Measurements from ENCODE around the gene GNA14. TPM values are rescaled to one million over a fixed set of nuclear protein-coding genes. Genes with fewer than 3 reads are reported as not detected.

Gene GNA14
- total and polyA plus RNA-seq, 2 donors (not counting 1 experiment from before 2014, with no cell fraction given): 0.50 to 0.52 TPM

- no peak overlapping the region for H3K4me3 ChIP-seq (replicated peaks in 1 of 4; ENCODE audit: control extremely low read depth in 1 of 4, insufficient read depth in 1 of 4, low read depth in 3 of 4, low read length in 4 of 4)
- H3K9ac ChIP-seq (ENCODE audit: insufficient read depth, low read length): no peak overlapping the region
- no peak overlapping the region for H3K4me2 ChIP-seq (ENCODE audit: extremely low read depth, insufficient read depth, low read length)
- no peaks in the 10 kb centered on the region for H3K79me2 ChIP-seq (ENCODE audit: control insufficient read depth, insufficient read depth, low read length)
- H3K36me3 ChIP-seq (ENCODE audit: control insufficient read depth, insufficient read depth, low read length): no peaks in the 10 kb centered on the region
- no peak for DNase-seq (ENCODE audit: low read depth in 2 of 2)
- H3K27me3 ChIP-seq (ENCODE audit: control insufficient read depth, insufficient read depth, low read length): no peaks in the 10 kb centered on the region
- H2AFZ ChIP-seq (ENCODE audit: low read length): no peak overlapping the region
- H3K4me1 ChIP-seq (ENCODE audit: control insufficient read depth, extremely low read depth, insufficient read depth, low read length): no peaks in the 10 kb centered on the region
- H3K9me3 ChIP-seq (ENCODE audit: control insufficient read depth, insufficient read depth, low read depth, low read length): no peaks in the 10 kb centered on the region
- H3K27ac ChIP-seq (ENCODE audit: insufficient read depth, low read length): no peak overlapping the region
- no peaks in the 10 kb centered on the region for H4K20me1 ChIP-seq (ENCODE audit: control insufficient read depth, extremely low read depth, insufficient read depth, low read length)
- TF ChIP-seq, protein P1, sequence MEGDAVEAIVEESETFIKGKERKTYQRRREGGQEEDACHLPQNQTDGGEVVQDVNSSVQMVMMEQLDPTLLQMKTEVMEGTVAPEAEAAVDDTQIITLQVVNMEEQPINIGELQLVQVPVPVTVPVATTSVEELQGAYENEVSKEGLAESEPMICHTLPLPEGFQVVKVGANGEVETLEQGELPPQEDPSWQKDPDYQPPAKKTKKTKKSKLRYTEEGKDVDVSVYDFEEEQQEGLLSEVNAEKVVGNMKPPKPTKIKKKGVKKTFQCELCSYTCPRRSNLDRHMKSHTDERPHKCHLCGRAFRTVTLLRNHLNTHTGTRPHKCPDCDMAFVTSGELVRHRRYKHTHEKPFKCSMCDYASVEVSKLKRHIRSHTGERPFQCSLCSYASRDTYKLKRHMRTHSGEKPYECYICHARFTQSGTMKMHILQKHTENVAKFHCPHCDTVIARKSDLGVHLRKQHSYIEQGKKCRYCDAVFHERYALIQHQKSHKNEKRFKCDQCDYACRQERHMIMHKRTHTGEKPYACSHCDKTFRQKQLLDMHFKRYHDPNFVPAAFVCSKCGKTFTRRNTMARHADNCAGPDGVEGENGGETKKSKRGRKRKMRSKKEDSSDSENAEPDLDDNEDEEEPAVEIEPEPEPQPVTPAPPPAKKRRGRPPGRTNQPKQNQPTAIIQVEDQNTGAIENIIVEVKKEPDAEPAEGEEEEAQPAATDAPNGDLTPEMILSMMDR (conservative IDR thresholded peaks at IDR 0.05 in 1 of 2, IDR thresholded peaks at IDR 0.05 in 1 of 2; ENCODE audit: low read depth in 1 of 2, low read length in 2 of 2): no peak
- no peak for TF ChIP-seq EZH2 (IDR thresholded peaks at IDR 0.05; ENCODE audit: low read length, missing control alignments)
Measured at GRCh38 chr9:77616191-77616590, 31.9 kb downstream of the GNA14 start.

DNA sequence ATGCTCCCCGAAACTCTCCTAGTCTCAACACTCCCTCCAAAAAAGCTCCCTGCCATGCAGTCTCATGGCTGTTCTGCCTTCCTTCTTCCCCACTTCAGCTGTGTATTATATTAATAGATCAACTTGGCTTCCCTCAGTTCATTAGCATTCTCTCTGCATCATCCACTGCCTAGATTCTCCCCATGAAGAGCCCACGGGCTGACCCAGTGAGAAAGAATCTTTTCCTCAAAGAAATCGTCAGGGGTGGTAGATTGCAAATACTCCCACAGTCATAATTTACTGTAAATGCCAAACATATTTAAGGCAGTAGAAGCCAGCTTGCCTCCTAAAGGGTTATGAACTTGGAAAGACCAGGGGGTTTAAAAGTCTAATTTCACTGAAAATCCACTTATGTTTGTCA lies 33.5 kb downstream of the GNA14 start:
- H3K4me2 ChIP-seq (ENCODE audit: extremely low read depth, insufficient read depth, low read length): no peak overlapping the region
- no peaks in the 10 kb centered on the region for H3K27me3 ChIP-seq (ENCODE audit: control insufficient read depth, insufficient read depth, low read length)
- H3K4me3 ChIP-seq (replicated peaks in 1 of 4; ENCODE audit: control extremely low read depth in 1 of 4, insufficient read depth in 1 of 4, low read depth in 3 of 4, low read length in 4 of 4): no peak overlapping the region
- H2AFZ ChIP-seq (ENCODE audit: low read length): no peak overlapping the region
- H3K4me1 ChIP-seq (ENCODE audit: control insufficient read depth, extremely low read depth, insufficient read depth, low read length): no peaks in the 10 kb centered on the region
- DNase-seq (ENCODE audit: low read depth in 2 of 2): peak in 1 of 2 donors; percentile 65
- H3K9me3 ChIP-seq (ENCODE audit: control insufficient read depth, insufficient read depth, low read depth, low read length): no peaks in the 10 kb centered on the region
- no peaks in the 10 kb centered on the region for H3K79me2 ChIP-seq (ENCODE audit: control insufficient read depth, insufficient read depth, low read length)
- TF ChIP-seq, protein P1 (conservative IDR thresholded peaks at IDR 0.05 in 1 of 2, IDR thresholded peaks at IDR 0.05 in 1 of 2; ENCODE audit: low read depth in 1 of 2, low read length in 2 of 2): no peak
- no peak overlapping the region for H3K27ac ChIP-seq (ENCODE audit: insufficient read depth, low read length)
- H3K9ac ChIP-seq (ENCODE audit: insufficient read depth, low read length): no peak overlapping the region
- no peaks in the 10 kb centered on the region for H4K20me1 ChIP-seq (ENCODE audit: control insufficient read depth, extremely low read depth, insufficient read depth, low read length)
- no peaks in the 10 kb centered on the region for H3K36me3 ChIP-seq (ENCODE audit: control insufficient read depth, insufficient read depth, low read length)

GRCh38 chr9:77606526-77606925 lies 41.6 kb downstream of the GNA14 start:
- Histone ChIP-seq H3K4me3 (replicated peaks in 1 of 4; ENCODE audit: control extremely low read depth in 1 of 4, insufficient read depth in 1 of 4, low read depth in 3 of 4, low read length in 4 of 4) (no peak overlapping the region), H3K9ac (ENCODE audit: insufficient read depth, low read length) (no peak overlapping the region), H3K27ac (ENCODE audit: insufficient read depth, low read length) (no peak overlapping the region), H3K79me2 (ENCODE audit: control insufficient read depth, insufficient read depth, low read length) (no peaks in the 10 kb centered on the region), H3K9me3 (ENCODE audit: control insufficient read depth, insufficient read depth, low read depth, low read length) (no peaks in the 10 kb centered on the region), H3K4me2 (ENCODE audit: extremely low read depth, insufficient read depth, low read length) (no peak overlapping the region), H3K27me3 (ENCODE audit: control insufficient read depth, insufficient read depth, low read length) (no peaks in the 10 kb centered on the region), H3K4me1 (ENCODE audit: control insufficient read depth, extremely low read depth, insufficient read depth, low read length) (no peaks in the 10 kb centered on the region), H4K20me1 (ENCODE audit: control insufficient read depth, extremely low read depth, insufficient read depth, low read length) (no peaks in the 10 kb centered on the region), H3K36me3 (ENCODE audit: control insufficient read depth, insufficient read depth, low read length) (no peaks in the 10 kb centered on the region), H2AFZ (ENCODE audit: low read length) (no peak overlapping the region)
- TF ChIP-seq, protein P1 (conservative IDR thresholded peaks at IDR 0.05 in 1 of 2, IDR thresholded peaks at IDR 0.05 in 1 of 2; ENCODE audit: low read depth in 1 of 2, low read length in 2 of 2): no peak
- no peak for TF ChIP-seq EZH2 (IDR thresholded peaks at IDR 0.05; ENCODE audit: low read length, missing control alignments)
- DNase-seq (ENCODE audit: low read depth in 2 of 2): no peak

Measured in fibroblast of lung (primary cell).